Gastroesophageal sphincter (tissue), 4 donors: ENCODE results near the gene TAF11. TPM values are rescaled to one million over a fixed set of nuclear protein-coding genes. Genes with fewer than 3 reads are reported as not detected.
"Not testable (repeated sequence)": the region's sequence is repeated elsewhere in the genome, so short reads cannot be mapped to it uniquely, and the experiment has no call there.

ENCODE experiments used
- ATAC-seq: fragments of 150-250 bp; one replicate; pipeline ENCODE4 v1.9.1; 2016; ENCODE audit warnings: mild to moderate bottlenecking, moderate library complexity
- H3K27ac ChIP-seq, 4 donors: fragments of 200-600 bp; sonication (generic) in 3 of 4; 1 replicate in 3 of 4; 2 replicates in 1 of 4; pipeline ENCODE4 v1.5.1; 2016 to 2019
- H3K27me3 ChIP-seq: fragments of 200-600 bp; sonication (generic); one replicate; pipeline ENCODE4 v1.5.1; 2019
- H3K36me3 ChIP-seq, 2 donors: fragments of 200-600 bp; sonication (generic); one replicate each; pipeline ENCODE4 v1.5.1; 2019; ENCODE audit warnings: control low read depth in 1 of 2
- H3K4me1 ChIP-seq, 3 donors: fragments of 200-600 bp; sonication (generic); 1 replicate in 2 of 3; 2 replicates in 1 of 3; pipeline ENCODE4 v1.5.1; 2016 to 2019; ENCODE audit warnings: control low read depth in 2 of 3
- H3K4me3 ChIP-seq, 2 donors: fragments of 200-600 bp; sonication (generic); one replicate each; pipeline ENCODE4 v1.5.1; 2019; ENCODE audit warnings: mild to moderate bottlenecking in 1 of 2, moderate library complexity in 1 of 2
- H3K9me3 ChIP-seq, 3 donors: fragments of 200-600 bp; sonication (generic); one replicate each; pipeline ENCODE4 v1.5.1; 2017 to 2019; ENCODE audit warnings: control low read depth in 2 of 3
- CTCF ChIP-seq, 4 experiments: fragments of 200-600 bp in 2 of 4; fragments of 450-650 bp in 2 of 4; sonication (generic) in 1 of 4; IDR thresholded peaks; one replicate each; pipeline ENCODE4 v1.5.1; 2017 to 2019; ENCODE audit warnings: antibody characterized with exemption in 4 of 4, mild to moderate bottlenecking in 2 of 4, moderate library complexity in 2 of 4
- EP300 ChIP-seq: sonication (generic); formaldehyde crosslinking; IDR thresholded peaks from one replicate; pipeline ENCODE4 v1.6.1; 2017; ENCODE audit warnings: antibody characterized with exemption, mild to moderate bottlenecking
- POLR2A ChIP-seq, 2 donors: fragments of 450-650 bp; IDR thresholded peaks; one replicate each; pipeline ENCODE4 v1.6.1; 2017; ENCODE audit warnings: antibody characterized with exemption in 2 of 2, mild to moderate bottlenecking in 2 of 2, moderate library complexity in 1 of 2
- POLR2AphosphoS5 ChIP-seq: sonication (generic); formaldehyde crosslinking; IDR thresholded peaks from one replicate; pipeline ENCODE4 v1.6.1; 2017; ENCODE audit warnings: antibody characterized with exemption
- WGBS, 2 donors: methylation state at CpG; one replicate each; pipeline ENCODE4 v1.1.5; 2018; ENCODE audit warnings: low coverage in 1 of 2; 5-methylcytosine and 5-hydroxymethylcytosine counted together
- total RNA-seq, 4 donors: library from RNA; depleted of rRNA; stranded (reverse); fragments of >200 nt; gene quantifications; one replicate each; pipeline ENCODE4 v1.1.0, GENCODE V29; 2016

The TAF11 gene, protein sequence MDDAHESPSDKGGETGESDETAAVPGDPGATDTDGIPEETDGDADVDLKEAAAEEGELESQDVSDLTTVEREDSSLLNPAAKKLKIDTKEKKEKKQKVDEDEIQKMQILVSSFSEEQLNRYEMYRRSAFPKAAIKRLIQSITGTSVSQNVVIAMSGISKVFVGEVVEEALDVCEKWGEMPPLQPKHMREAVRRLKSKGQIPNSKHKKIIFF
- 10 to 100 TPM; 20.9 to 25.6 (median 23.2) TPM for total RNA-seq

- peak within 1 kb of the TSS; percentile 94 to 99 for H3K4me3 ChIP-seq
- WGBS, 2 donors, result 0 to 1% methylated on average over 21 to 29 of the region's 43 CpGs
- H3K9me3 ChIP-seq, result no peaks in the 10 kb centered on the region
- peak; percentile 94 for ATAC-seq
- H3K4me1 ChIP-seq, result peaks cover 8 to 46% (median 23%) of the 10 kb centered on the region in 3 donors
- H3K36me3 ChIP-seq, result peaks cover 0 to 5% of the 10 kb centered on the region in 2 donors
- TF ChIP-seq POLR2A (IDR thresholded peaks at IDR 0.05) (peak; percentile 74 to 80), POLR2AphosphoS5 (peak; percentile 91), CTCF (IDR thresholded peaks at IDR 0.05) (no peak)
- no peaks in the 10 kb centered on the region for H3K27me3 ChIP-seq
- peak within 1 kb of the TSS; percentile 83 to 94 (median 90) for H3K27ac ChIP-seq
These were observed at the start of gene TAF11 for GRCh38 chr6:34887753-34888513. Gene TAF11 (minus strand): TSS chr6:34888042. CDS start chr6:34887957, 85 bp downstream.

GRCh38 chr6:34934516-34934915 lies 46.7 kb upstream of the TAF11 start:
- no peaks in the 10 kb centered on the region for H3K36me3 ChIP-seq
- no peak overlapping the region for H3K4me3 ChIP-seq
- no peak for TF ChIP-seq CTCF (IDR thresholded peaks at IDR 0.05)
- TF ChIP-seq EP300, result no peak
- TF ChIP-seq POLR2AphosphoS5, result no peak
- no peak for TF ChIP-seq POLR2A (IDR thresholded peaks at IDR 0.05)
- peak overlapping the region in 1 of 4 donors; percentile 24 for H3K27ac ChIP-seq
- H3K27me3 ChIP-seq, result no peaks in the 10 kb centered on the region
- ATAC-seq, result peak; percentile 61
- WGBS, 2 donors, result 7 to 21% methylated on average over 5 of the region's 5 CpGs
- no peaks in the 10 kb centered on the region for H3K9me3 ChIP-seq
- H3K4me1 ChIP-seq, result peaks cover 0 to 19% (median 0%) of the 10 kb centered on the region in 3 donors

- ATAC-seq, H3K9me3 ChIP-seq, H3K36me3 ChIP-seq, H3K4me3 ChIP-seq, H3K27me3 ChIP-seq, H3K27ac ChIP-seq: not testable (repeated sequence)
- H3K4me1 ChIP-seq, result peaks cover 0 to 19% (median 0%) of the 10 kb centered on the region in 3 donors
- WGBS, 2 donors, result 83 to 93% methylated on average over 1 to 12 of the region's 12 CpGs
These were observed 44.4 kb upstream of the TAF11 start for GRCh38 chr6:34932202-34932601.

GRCh38 chr6:34930221-34930620 lies 42.4 kb upstream of the TAF11 start:
- no peaks in the 10 kb centered on the region for H3K27me3 ChIP-seq
- peaks cover 0 to 16% (median 0%) of the 10 kb centered on the region in 3 donors for H3K4me1 ChIP-seq
- 70 to 100% methylated on average over 1 to 3 of the region's 3 CpGs for WGBS, 2 donors
- no peaks in the 10 kb centered on the region for H3K36me3 ChIP-seq
- H3K9me3 ChIP-seq, result no peaks in the 10 kb centered on the region
- TF ChIP-seq POLR2AphosphoS5, result no peak
- no peak for TF ChIP-seq EP300
- TF ChIP-seq POLR2A (IDR thresholded peaks at IDR 0.05), result no peak
- TF ChIP-seq CTCF (IDR thresholded peaks at IDR 0.05), result no peak
- ATAC-seq, result no peak
- no peak overlapping the region for H3K27ac ChIP-seq
- H3K4me3 ChIP-seq, result no peak overlapping the region

GRCh38 chr6:34929241-34929978 lies 41.6 kb upstream of the TAF11 start:
- H3K4me3 ChIP-seq, result no peak overlapping the region
- H3K36me3 ChIP-seq, result no peaks in the 10 kb centered on the region
- H3K27ac ChIP-seq, result no peak overlapping the region
- 81 to 87% methylated on average over 4 of the region's 4 CpGs for WGBS, 2 donors
- H3K27me3 ChIP-seq, result no peaks in the 10 kb centered on the region
- no peaks in the 10 kb centered on the region for H3K9me3 ChIP-seq
- no peak for ATAC-seq
- TF ChIP-seq CTCF (IDR thresholded peaks at IDR 0.05) (no peak), POLR2AphosphoS5 (no peak), POLR2A (IDR thresholded peaks at IDR 0.05) (no peak), EP300 (no peak)
- peaks cover 0 to 7% (median 0%) of the 10 kb centered on the region in 3 donors for H3K4me1 ChIP-seq
